PC-9 (cell line): ENCODE measurements around the gene KCNAB3. TPM values are rescaled to one million over a fixed set of nuclear protein-coding genes. Genes with fewer than 3 reads are reported as not detected.

Experiments
- BruUV-seq: library from RNA; stranded (reverse); fragments of 400-500 nt; replicated peaks from 2 replicates; lab custom pipeline; 2021; lab: Mats Ljungman, UMichigan
- CTCF ChIA-PET: fragments of 300-600 bp; sonication (Branson Sonifier 250); formaldehyde crosslinking; loops from one replicate; lab custom pipeline; 2022; ENCODE audit warnings: antibody characterized with exemption; lab: Charles Lee
- POLR2A ChIA-PET: fragments of 300-600 bp; sonication (Branson Sonifier 250); formaldehyde crosslinking; loops from one replicate; lab custom pipeline; 2022; ENCODE audit warnings: antibody characterized with exemption; ENCODE audit not compliant: unreplicated experiment; lab: Charles Lee
- DNase-seq, 2 experiments: peaks; one replicate each; pipeline versions ENCODE4 v3.0.0 to v3.0.0-alpha.2; 2015 to 2022; ENCODE audit warnings: mixed read lengths in 1 of 2
- H2AFZ ChIP-seq: fragments of 200-600 bp; sonication (generic); 2 replicates; pipeline ENCODE4 v1.8.1; 2017; ENCODE audit warnings: antibody characterized with exemption
- H3F3A ChIP-seq: fragments of 200-600 bp; sonication (generic); 2 replicates; pipeline ENCODE4 v1.8.1; 2017; ENCODE audit warnings: antibody characterized with exemption, mild to moderate bottlenecking, low read depth; ENCODE audit not compliant: insufficient read depth
- H3K27ac ChIP-seq: fragments of 200-600 bp; sonication (generic); 2 replicates; pipeline ENCODE4 v1.6.1; 2016; ENCODE audit warnings: mixed run types
- H3K27me3 ChIP-seq: fragments of 200-600 bp; sonication (generic); 2 replicates; pipeline ENCODE4 v1.6.1; 2016; ENCODE audit warnings: low read depth, mixed run types; ENCODE audit not compliant: insufficient read depth
- H3K36me3 ChIP-seq: fragments of 200-600 bp; sonication (generic); 2 replicates; pipeline ENCODE4 v1.6.1; 2016; ENCODE audit warnings: low read depth, mixed run types
- H3K4me1 ChIP-seq: fragments of 200-600 bp; sonication (generic); replicated peaks from 2 replicates; pipeline ENCODE4 v1.6.1; 2016; ENCODE audit warnings: mixed run types; ENCODE audit not compliant: insufficient read depth
- H3K4me2 ChIP-seq: fragments of 200-600 bp; sonication (generic); 2 replicates; pipeline ENCODE4 v1.6.1; 2017; ENCODE audit warnings: mixed run types
- H3K4me3 ChIP-seq: fragments of 200-600 bp; sonication (generic); 2 replicates; pipeline ENCODE4 v1.6.1; 2016; ENCODE audit warnings: mixed run types
- H3K79me2 ChIP-seq: fragments of 200-600 bp; sonication (generic); 2 replicates; pipeline ENCODE4 v1.6.1; 2017; ENCODE audit warnings: low read depth, mixed run types
- H3K9me2 ChIP-seq: fragments of 200-600 bp; sonication (generic); 2 replicates; pipeline ENCODE4 v1.8.1; 2017; ENCODE audit warnings: mild to moderate bottlenecking; ENCODE audit not compliant: insufficient read depth
- H3K9me3 ChIP-seq: fragments of 200-600 bp; sonication (generic); 2 replicates; pipeline ENCODE4 v1.8.1; 2016; ENCODE audit warnings: low read depth; ENCODE audit not compliant: insufficient read depth
- H4K20me1 ChIP-seq: fragments of 200-600 bp; sonication (generic); 2 replicates; pipeline ENCODE4 v1.8.1; 2017; ENCODE audit not compliant: insufficient read depth
- CTCF ChIP-seq: fragments of 200-600 bp; sonication (generic); conservative IDR thresholded peaks from 2 replicates; pipeline ENCODE4 v1.6.1; 2017; ENCODE audit warnings: mixed run types, antibody characterized with exemption, mild to moderate bottlenecking, moderate library complexity
- EZH2 ChIP-seq: fragments of 200-600 bp; sonication (generic); IDR thresholded peaks from 2 replicates; pipeline ENCODE4 v1.8.0; 2017; ENCODE audit warnings: antibody characterized with exemption, low read depth
- intact Hi-C: fragments of 100-400 bp; cut with micrococcal nuclease; formaldehyde crosslinking; loops from one replicate; pipeline ENCODE4 v1.10.0; 2022; ENCODE audit not compliant: unreplicated experiment
- total RNA-seq: library from RNA; stranded (reverse); gene quantifications from 2 replicates; pipeline ENCODE4 v1.2.3, GENCODE V29; 2021

The KCNAB3 gene
- total RNA-seq, 1 experiment from 2014 or later = 13.8 TPM

GRCh38 chr17:7935859-7936258, 6.2 kb upstream of the KCNAB3 start:
- intact Hi-C loops = no loop called here
- CTCF ChIA-PET = no interaction called here
- H3K9me2 ChIP-seq = no peaks in the 10 kb centered on the region

GRCh38 chr17:7932949-7933348, 3.3 kb upstream of the KCNAB3 start:
- POLR2A ChIA-PET = interaction anchor here (0.6 to 0.7 kb wide), 4 partner anchors 44 to 386 kb away, joined by 3 to 8 read pairs (median 4); partner anchors contain the start of gene CHD3
- H3K27me3 ChIP-seq = no peaks in the 10 kb centered on the region
- no peak for TF ChIP-seq EZH2
- no peak for TF ChIP-seq CTCF

More at GRCh38 chr17:7935859-7936258, 6.2 kb upstream of the KCNAB3 start:
- H3K4me2 ChIP-seq = no peak overlapping the region
- H3K79me2 ChIP-seq = peaks cover 26% of the 10 kb centered on the region
- TF ChIP-seq CTCF = no peak
- TF ChIP-seq EZH2 = no peak
- BruUV-seq = no TSS peak
- no peak overlapping the region for H3K4me3 ChIP-seq
- peaks cover 11% of the 10 kb centered on the region for H3K4me1 ChIP-seq
- H3F3A ChIP-seq = no peaks in the 10 kb centered on the region; the same call in 1 of the 2 replicates
- no peak overlapping the region for H2AFZ ChIP-seq
- no peaks in the 10 kb centered on the region for H3K9me3 ChIP-seq
- no peaks in the 10 kb centered on the region for H3K36me3 ChIP-seq
- no peaks in the 10 kb centered on the region for H3K27me3 ChIP-seq
- H4K20me1 ChIP-seq = no peaks in the 10 kb centered on the region
- DNase-seq = no peak
- H3K27ac ChIP-seq = no peak overlapping the region
- POLR2A ChIA-PET = no interaction called here

GRCh38 chr17:7932483-7932891, 2.8 kb upstream of the KCNAB3 start:
- Histone ChIP-seq H2AFZ (peak overlapping the region; percentile 96), H3K79me2 (peaks cover 30% of the 10 kb centered on the region), H3K9me2 (no peaks in the 10 kb centered on the region), H4K20me1 (no peaks in the 10 kb centered on the region), H3K4me3 (peak overlapping the region; percentile 88), H3K4me2 (peak overlapping the region; percentile 97), H3K4me1 (peaks cover 11% of the 10 kb centered on the region), H3K27me3 (no peaks in the 10 kb centered on the region), H3K36me3 (no peaks in the 10 kb centered on the region), H3K9me3 (no peaks in the 10 kb centered on the region), H3K27ac (no peak overlapping the region), H3F3A (no peaks in the 10 kb centered on the region; the same call in 1 of the 2 replicates)
- BruUV-seq = no TSS peak
- no peak for TF ChIP-seq EZH2
- TF ChIP-seq CTCF = no peak
- DNase-seq = no peak
- POLR2A ChIA-PET = interaction anchor here (0.6 to 0.7 kb wide), 4 partner anchors 13 to 386 kb away, joined by 3 to 24 read pairs (median 4); partner anchors contain the start of gene CHD3
- CTCF ChIA-PET = interaction anchor here (0.5 to 2.5 kb wide), 8 partner anchors 14 to 109 kb away, joined by 3 to 7 read pairs (median 4); no protein-coding TSS in a partner anchor
- intact Hi-C loops = loop anchor here (1.0 to 5.0 kb wide), 3 partner anchors 17 to 58 kb away; partner anchors contain the start of gene CHD3

More at GRCh38 chr17:7932949-7933348, 3.3 kb upstream of the KCNAB3 start:
- H2AFZ ChIP-seq = peak overlapping the region; percentile 96
- no peaks in the 10 kb centered on the region for H3K36me3 ChIP-seq
- H4K20me1 ChIP-seq = no peaks in the 10 kb centered on the region
- intact Hi-C loops = loop anchor here (1.0 to 5.0 kb wide), 3 partner anchors 18 to 57 kb away; partner anchors contain the start of gene CHD3
- no TSS peak for BruUV-seq
- H3K4me2 ChIP-seq = peak overlapping the region; percentile 97
- no peaks in the 10 kb centered on the region; the same call in 1 of the 2 replicates for H3F3A ChIP-seq
- H3K4me3 ChIP-seq = peak overlapping the region; percentile 88
- peak; percentile 49 to 55 for DNase-seq
- peaks cover 11% of the 10 kb centered on the region for H3K4me1 ChIP-seq
- H3K9me3 ChIP-seq = no peaks in the 10 kb centered on the region
- CTCF ChIA-PET = interaction anchor here (0.5 to 2.5 kb wide), 6 partner anchors 20 to 108 kb away, joined by 3 to 7 read pairs (median 4); no protein-coding TSS in a partner anchor
- H3K27ac ChIP-seq = no peak overlapping the region
- H3K9me2 ChIP-seq = no peaks in the 10 kb centered on the region
- H3K79me2 ChIP-seq = peaks cover 30% of the 10 kb centered on the region
